SK-N-SH (cell line): ENCODE measurements around the gene FAM50B. TPM values are rescaled to one million over a fixed set of nuclear protein-coding genes. Genes with fewer than 3 reads are reported as not detected.

Experiments
- CTCF ChIA-PET: fragments of 300-600, 350-600 bp; formaldehyde crosslinking; extraction: SDS; loops from one replicate; lab custom pipeline; 2021; lab: Yijun Ruan, JAX
- POLR2A ChIA-PET: fragments of 350-600 bp; sonication (Branson Sonifier 250); formaldehyde crosslinking; extraction: SDS; loops from one replicate; lab custom pipeline; 2020; ENCODE audit warnings: antibody characterized with exemption, inconsistent platforms; lab: Yijun Ruan, JAX
- DNase-seq: peaks from one replicate; pipeline ENCODE4 v3.0.0; 2012
- H2AFZ ChIP-seq: fragments of 200-600 bp; sonication (generic); 2 replicates; pipeline ENCODE4 v1.8.1; 2016; ENCODE audit warnings: antibody characterized with exemption, mild to moderate bottlenecking, low read depth
- H3F3A ChIP-seq: fragments of 200-600 bp; sonication (generic); replicated peaks from 2 replicates; pipeline ENCODE3; 2016; ENCODE audit warnings: antibody characterized with exemption, mild to moderate bottlenecking; ENCODE audit not compliant: insufficient read depth
- H3K27ac ChIP-seq, 2 experiments: fragments of 200-500 bp in 1 of 2; fragments of 200-600 bp in 1 of 2; sonication (Bioruptor generic) in 1 of 2; sonication (generic), shearing (Covaris generic) in 1 of 2; 2 replicates each; pipeline versions ENCODE4 v1.5.1 to v1.6.1; 2014 to 2016; ENCODE audit warnings: low read depth in 2 of 2, inconsistent platforms in 1 of 2, low read length in 1 of 2, mild to moderate bottlenecking in 1 of 2, mixed read lengths in 1 of 2
- H3K27me3 ChIP-seq: fragments of 200-600 bp; sonication (generic), shearing (Covaris generic); 2 replicates; pipeline ENCODE4 v1.6.1; 2016; ENCODE audit warnings: mixed run types; ENCODE audit not compliant: insufficient read depth
- H3K36me3 ChIP-seq, 2 experiments: fragments of 200-500 bp in 1 of 2; fragments of 200-600 bp in 1 of 2; sonication (Bioruptor generic) in 1 of 2; sonication (generic) in 1 of 2; replicated peaks in 1 of 2; 2 replicates each; pipeline versions ENCODE3 to v1.5.1; 2014 to 2016; ENCODE audit warnings: low read length in 1 of 2, mild to moderate bottlenecking in 1 of 2; ENCODE audit not compliant: insufficient read depth in 2 of 2, control insufficient read depth in 1 of 2
- H3K4me1 ChIP-seq, 2 experiments: fragments of 200-500 bp in 1 of 2; fragments of 200-600 bp in 1 of 2; sonication (Bioruptor generic) in 1 of 2; sonication (generic), shearing (Covaris generic) in 1 of 2; 2 replicates each; pipeline versions ENCODE4 v1.5.1 to v1.6.1; 2014 to 2016; ENCODE audit warnings: low read depth in 1 of 2, low read length in 1 of 2, mixed run types in 1 of 2; ENCODE audit not compliant: insufficient read depth in 2 of 2, control insufficient read depth in 1 of 2
- H3K4me2 ChIP-seq: fragments of 200-600 bp; sonication (generic), shearing (Covaris generic); 2 replicates; pipeline ENCODE4 v1.6.1; 2017; ENCODE audit warnings: mixed run types
- H3K4me3 ChIP-seq, 2 experiments: fragments of 200-500 bp in 1 of 2; fragments of 200-600 bp in 1 of 2; sonication (Bioruptor generic) in 1 of 2; sonication (generic), shearing (Covaris generic) in 1 of 2; 2 replicates each; pipeline versions ENCODE4 v1.5.1 to v1.8.1; 2014 to 2016; ENCODE audit warnings: low read depth in 2 of 2, inconsistent platforms in 1 of 2, low read length in 1 of 2, mild to moderate bottlenecking in 1 of 2, mixed read lengths in 1 of 2, moderate library complexity in 1 of 2
- H3K79me2 ChIP-seq: fragments of 200-600 bp; sonication (generic); 2 replicates; pipeline ENCODE4 v1.8.1; 2017; ENCODE audit warnings: mild to moderate bottlenecking; ENCODE audit not compliant: insufficient read depth
- H3K9ac ChIP-seq: fragments of 200-600 bp; sonication (generic); 2 replicates; pipeline ENCODE4 v1.6.1; 2017; ENCODE audit warnings: mixed run types
- H3K9me2 ChIP-seq: fragments of 200-600 bp; sonication (generic); 2 replicates; pipeline ENCODE4 v1.6.1; 2017; ENCODE audit warnings: mixed run types
- H3K9me3 ChIP-seq: fragments of 200-600 bp; sonication (generic); 2 replicates; pipeline ENCODE4 v1.6.1; 2017; ENCODE audit warnings: mixed run types, mild to moderate bottlenecking, moderate library complexity
- H4K20me1 ChIP-seq: fragments of 200-600 bp; sonication (generic); 2 replicates; pipeline ENCODE4 v1.6.1; 2017; ENCODE audit warnings: mild to moderate bottlenecking, mixed run types; ENCODE audit not compliant: insufficient read depth
- CHD2 ChIP-seq: fragments of 150-350 bp; IDR thresholded peaks from 2 replicates; pipeline ENCODE4 v1.6.1; 2018; ENCODE audit warnings: low read length; ENCODE audit not compliant: partially characterized antibody
- ELF1 ChIP-seq: IDR thresholded peaks from 2 replicates; pipeline ENCODE4 v1.4.0; 2012
- FOSL2 ChIP-seq: IDR thresholded peaks from 2 replicates; pipeline ENCODE4 v1.4.0; 2012; ENCODE audit warnings: low read depth, mild to moderate bottlenecking, moderate library complexity, borderline replicate concordance
- JUND ChIP-seq: IDR thresholded peaks from 2 replicates; pipeline ENCODE4 v1.4.0; 2012
- MAX ChIP-seq: IDR thresholded peaks from 2 replicates; pipeline ENCODE4 v1.4.0; 2012; ENCODE audit warnings: low read depth
- NFIC ChIP-seq: IDR thresholded peaks from 2 replicates; pipeline ENCODE4 v1.4.0; 2012; ENCODE audit warnings: borderline replicate concordance
- NRF1 ChIP-seq: IDR thresholded peaks from 2 replicates; pipeline ENCODE4 v1.6.1; 2012; ENCODE audit warnings: low read depth, mild to moderate bottlenecking, low read length
- PBX3 ChIP-seq: IDR thresholded peaks from 2 replicates; pipeline ENCODE4; 2012
- POLR2AphosphoS5 ChIP-seq: IDR thresholded peaks from 2 replicates; pipeline ENCODE4 v1.6.1; 2012; ENCODE audit warnings: low read depth, low read length
- RFX5 ChIP-seq: IDR thresholded peaks from 2 replicates; pipeline ENCODE4 v1.6.1; 2012; ENCODE audit warnings: mild to moderate bottlenecking, improper control_type of control experiment, low read length
- RXRA ChIP-seq: IDR thresholded peaks from 2 replicates; pipeline ENCODE4 v1.4.0; 2012; ENCODE audit warnings: low read depth, mild to moderate bottlenecking, borderline replicate concordance
- USF2 ChIP-seq: fragments of 150-350 bp; IDR thresholded peaks from 2 replicates; pipeline ENCODE4 v1.6.1; 2017; ENCODE audit warnings: antibody characterized with exemption, low read length, low read depth, borderline replicate concordance
- YY1 ChIP-seq: IDR thresholded peaks from 2 replicates; pipeline ENCODE4 v1.4.0; 2012; ENCODE audit warnings: low read depth, mild to moderate bottlenecking
- ZBTB33 ChIP-seq: IDR thresholded peaks from 2 replicates; pipeline ENCODE4 v1.4.0; 2012; ENCODE audit warnings: low read depth, borderline replicate concordance
- WGBS: methylation state at CpG from one replicate; pipeline ENCODE4 v1.1.6; 2017; ENCODE audit warnings: low lambda C conversion rate; 5-methylcytosine and 5-hydroxymethylcytosine counted together
- polyA plus RNA-seq, 3 experiments: library from polyadenylated mRNA; depleted of rRNA; stranded (reverse); fragments of >200 nt; gene quantifications; 2 replicates each; pipeline ENCODE4 v1.2.3, GENCODE V29; 2012

Gene FAM50B
- polyA plus RNA-seq, 1 of the 3 experiments (the other 2 are of a cell fraction) = 13.8 TPM

- no peak for DNase-seq
- H3K4me2 ChIP-seq = no peak overlapping the region
- H4K20me1 ChIP-seq = no peaks in the 10 kb centered on the region
- ChIA-PET CTCF (no interaction called here), POLR2A (no interaction called here)
- H3K4me3 ChIP-seq = no peak overlapping the region
- no peaks in the 10 kb centered on the region for H3K9me2 ChIP-seq
- no peaks in the 10 kb centered on the region for H3K36me3 ChIP-seq
- H3K79me2 ChIP-seq = no peaks in the 10 kb centered on the region
- no peak overlapping the region for H3K27ac ChIP-seq
- TF ChIP-seq RFX5 (no peak), USF2 (no peak), ZBTB33 (no peak), NFIC (no peak), RXRA (no peak), NRF1 (no peak), ELF1 (no peak), POLR2AphosphoS5 (no peak), PBX3 (no peak), CHD2 (no peak), YY1 (no peak), JUND (no peak), FOSL2 (no peak), MAX (no peak)
- TF ChIP-seq, all 33 proteins: peak for 0
- Histone ChIP-seq H3F3A (peaks cover 37% of the 10 kb centered on the region), H3K27me3 (no peaks in the 10 kb centered on the region), H3K4me1 (peaks cover 3 to 37% of the 10 kb centered on the region in 2 experiments; a peak in 3 of 4 replicates), H3K9ac (no peak overlapping the region), H2AFZ (no peak overlapping the region), H3K9me3 (no peaks in the 10 kb centered on the region)
- 82% methylated on average over 10 of the region's 11 CpGs for WGBS
Measured at GRCh38 chr6:3800850-3801591, 48.2 kb upstream of the FAM50B start.
